Mesendoderm (in vitro differentiated cells): ENCODE measurements around the gene SLMAP.

Experiments
- DNase-seq: peaks from one replicate; pipeline ENCODE4 v3.0.0; 2013
- H2AK5ac ChIP-seq: 2 replicates; pipeline ENCODE4 v1.6.1; 2013; ENCODE audit warnings: low read length, inconsistent platforms
- H2BK120ac ChIP-seq: 2 replicates; pipeline ENCODE4 v1.6.1; 2013; ENCODE audit warnings: low read depth, mild to moderate bottlenecking, low read length, moderate library complexity, mixed read lengths
- H2BK15ac ChIP-seq: replicated peaks from 2 replicates; pipeline ENCODE4 v1.6.1; 2013; ENCODE audit warnings: low read depth, mild to moderate bottlenecking, moderate library complexity
- H2BK5ac ChIP-seq: 2 replicates; pipeline ENCODE4 v1.6.1; 2013; ENCODE audit warnings: low read length, inconsistent platforms
- H3K18ac ChIP-seq: 2 replicates; pipeline ENCODE4 v1.6.1; 2013; ENCODE audit warnings: mild to moderate bottlenecking, low read length, mixed read lengths
- H3K23ac ChIP-seq: one replicate; pipeline ENCODE4 v1.6.1; 2013; ENCODE audit warnings: low read length
- H3K27ac ChIP-seq: 2 replicates; pipeline ENCODE4 v1.5.1; 2013; ENCODE audit warnings: low read depth, mild to moderate bottlenecking, inconsistent platforms, low read length, moderate library complexity
- H3K27me3 ChIP-seq: 2 replicates; pipeline ENCODE4 v1.6.1; 2013; ENCODE audit warnings: low read length, control low read depth, mild to moderate bottlenecking, inconsistent platforms; ENCODE audit not compliant: insufficient read depth, poor library complexity
- H3K36me3 ChIP-seq: 2 replicates; pipeline ENCODE4 v1.6.1; 2013; ENCODE audit warnings: low read length, inconsistent platforms; ENCODE audit not compliant: control insufficient read depth, insufficient read depth
- H3K4ac ChIP-seq: one replicate; pipeline ENCODE4 v1.6.1; 2013; ENCODE audit warnings: low read depth, mild to moderate bottlenecking, low read length, moderate library complexity
- H3K4me1 ChIP-seq: 2 replicates; pipeline ENCODE4 v1.6.1; 2013; ENCODE audit warnings: low read depth, low read length, inconsistent platforms; ENCODE audit not compliant: control insufficient read depth
- H3K4me2 ChIP-seq: 2 replicates; pipeline ENCODE4 v1.6.1; 2013; ENCODE audit warnings: low read length
- H3K4me3 ChIP-seq: 2 replicates; pipeline ENCODE4 v1.5.1; 2013; ENCODE audit warnings: mild to moderate bottlenecking, low read length
- H3K56ac ChIP-seq: one replicate; pipeline ENCODE4 v1.6.1; 2013; ENCODE audit warnings: low read length
- H3K79me1 ChIP-seq: 2 replicates; pipeline ENCODE4 v1.6.1; 2013; ENCODE audit warnings: low read length, inconsistent platforms
- H3K79me2 ChIP-seq: 2 replicates; pipeline ENCODE4 v1.6.1; 2013; ENCODE audit warnings: mild to moderate bottlenecking, low read length; ENCODE audit not compliant: control insufficient read depth, insufficient read depth
- H3K9ac ChIP-seq: 2 replicates; pipeline ENCODE4 v1.6.1; 2013; ENCODE audit warnings: low read length, inconsistent platforms
- H4K5ac ChIP-seq: one replicate; pipeline ENCODE4 v1.6.1; 2013; ENCODE audit warnings: low read length
- H4K8ac ChIP-seq: one replicate; pipeline ENCODE4 v1.6.1; 2013; ENCODE audit warnings: low read depth, mild to moderate bottlenecking, control low read depth, low read length, moderate library complexity
- WGBS: extraction: QIAGEN DNeasy Blood & Tissue Kit; methylation state at CpG from one replicate; pipeline ENCODE4 v1.1.7; 2013; ENCODE audit warnings: low lambda C conversion rate, missing lambda C conversion rate; ENCODE audit not compliant: insufficient coverage; ENCODE audit errors: extremely low coverage; 5-methylcytosine and 5-hydroxymethylcytosine counted together

Gene SLMAP

GRCh38 chr3:57731311-57731710, 24.8 kb upstream of the SLMAP start:
- Histone ChIP-seq H3K9ac (no peak overlapping the region), H3K79me2 (no peaks in the 10 kb centered on the region), H2BK5ac (no peak overlapping the region), H3K27me3 (no peaks in the 10 kb centered on the region), H2BK15ac (no peak overlapping the region), H4K5ac (no peak overlapping the region), H3K4me3 (no peak overlapping the region), H3K79me1 (no peaks in the 10 kb centered on the region), H3K56ac (no peak overlapping the region), H3K23ac (no peak overlapping the region), H3K4me2 (no peak overlapping the region), H4K8ac (no peak overlapping the region), H3K36me3 (no peaks in the 10 kb centered on the region), H2AK5ac (no peak overlapping the region), H3K4ac (no peak overlapping the region), H3K4me1 (no peaks in the 10 kb centered on the region), H2BK120ac (no peak overlapping the region), H3K27ac (no peak overlapping the region), H3K18ac (no peak overlapping the region)
- no peak for DNase-seq
- WGBS, result no CpG with 5 or more reads among the region's 1 CpG

- H3K4me3 ChIP-seq, result no peak overlapping the region
- no peak overlapping the region for H3K4me2 ChIP-seq
- no peak overlapping the region for H2AK5ac ChIP-seq
- no peaks in the 10 kb centered on the region for H3K36me3 ChIP-seq
- no peaks in the 10 kb centered on the region for H3K79me2 ChIP-seq
- no peak overlapping the region for H3K4ac ChIP-seq
- peak; percentile 21 for DNase-seq
- H3K56ac ChIP-seq, result no peak overlapping the region
- no peak overlapping the region for H3K18ac ChIP-seq
- H2BK120ac ChIP-seq, result no peak overlapping the region
- no peaks in the 10 kb centered on the region for H3K27me3 ChIP-seq
- H4K8ac ChIP-seq, result no peak overlapping the region
- H2BK15ac ChIP-seq, result no peak overlapping the region
- H2BK5ac ChIP-seq, result no peak overlapping the region
- no peak overlapping the region for H3K23ac ChIP-seq
- no peak overlapping the region for H3K9ac ChIP-seq
- H3K27ac ChIP-seq, result no peak overlapping the region
- WGBS, result no CpG with 5 or more reads among the region's 2 CpGs
- H4K5ac ChIP-seq, result no peak overlapping the region
- H3K4me1 ChIP-seq, result no peaks in the 10 kb centered on the region
- H3K79me1 ChIP-seq, result no peaks in the 10 kb centered on the region
Measured at GRCh38 chr3:57733790-57734189, 22.3 kb upstream of the SLMAP start.

GRCh38 chr3:57735405-57735804, 20.7 kb upstream of the SLMAP start:
- Histone ChIP-seq H3K4me3 (no peak overlapping the region), H2BK120ac (no peak overlapping the region), H3K56ac (no peak overlapping the region), H3K79me1 (no peaks in the 10 kb centered on the region), H3K79me2 (no peaks in the 10 kb centered on the region), H3K27me3 (no peaks in the 10 kb centered on the region), H3K36me3 (no peaks in the 10 kb centered on the region), H2AK5ac (no peak overlapping the region), H3K27ac (no peak overlapping the region), H3K4ac (no peak overlapping the region), H3K4me1 (no peaks in the 10 kb centered on the region), H3K4me2 (no peak overlapping the region), H4K5ac (no peak overlapping the region), H4K8ac (no peak overlapping the region), H2BK15ac (no peak overlapping the region), H3K23ac (no peak overlapping the region), H2BK5ac (no peak overlapping the region), H3K18ac (no peak overlapping the region), H3K9ac (no peak overlapping the region)
- WGBS, result no CpG with 5 or more reads among the region's 2 CpGs
- no peak for DNase-seq

GRCh38 chr3:57737840-57738239, 18.3 kb upstream of the SLMAP start:
- Histone ChIP-seq H4K8ac (no peak overlapping the region), H3K79me1 (no peaks in the 10 kb centered on the region), H2AK5ac (no peak overlapping the region), H3K27me3 (no peaks in the 10 kb centered on the region), H2BK120ac (no peak overlapping the region), H3K18ac (no peak overlapping the region), H3K27ac (no peak overlapping the region), H3K56ac (no peak overlapping the region), H2BK15ac (no peak overlapping the region), H2BK5ac (no peak overlapping the region), H3K23ac (no peak overlapping the region), H3K36me3 (no peaks in the 10 kb centered on the region), H3K79me2 (no peaks in the 10 kb centered on the region), H4K5ac (no peak overlapping the region), H3K4me2 (no peak overlapping the region), H3K9ac (no peak overlapping the region), H3K4me1 (no peaks in the 10 kb centered on the region), H3K4me3 (no peak overlapping the region), H3K4ac (no peak overlapping the region)
- no CpG with 5 or more reads among the region's 7 CpGs for WGBS
- DNase-seq, result no peak

- H3K79me2 ChIP-seq, result no peaks in the 10 kb centered on the region
- H4K5ac ChIP-seq, result no peak overlapping the region
- H3K23ac ChIP-seq, result no peak overlapping the region
- no peaks in the 10 kb centered on the region for H3K79me1 ChIP-seq
- no peak overlapping the region for H4K8ac ChIP-seq
- H3K27me3 ChIP-seq, result no peaks in the 10 kb centered on the region
- DNase-seq, result no peak
- H2BK5ac ChIP-seq, result no peak overlapping the region
- H2BK120ac ChIP-seq, result no peak overlapping the region
- H3K4ac ChIP-seq, result no peak overlapping the region
- no peaks in the 10 kb centered on the region for H3K36me3 ChIP-seq
- no peak overlapping the region for H3K4me2 ChIP-seq
- no peak overlapping the region for H2BK15ac ChIP-seq
- H3K27ac ChIP-seq, result no peak overlapping the region
- H3K4me1 ChIP-seq, result no peaks in the 10 kb centered on the region
- H2AK5ac ChIP-seq, result no peak overlapping the region
- no peak overlapping the region for H3K18ac ChIP-seq
- no peak overlapping the region for H3K4me3 ChIP-seq
- H3K56ac ChIP-seq, result no peak overlapping the region
- H3K9ac ChIP-seq, result no peak overlapping the region
- no CpG with 5 or more reads among the region's 5 CpGs for WGBS
Measured at GRCh38 chr3:57738391-57738790, 17.7 kb upstream of the SLMAP start.

- Histone ChIP-seq H2BK15ac (no peak overlapping the region), H3K36me3 (no peaks in the 10 kb centered on the region), H3K27me3 (no peaks in the 10 kb centered on the region), H3K56ac (no peak overlapping the region), H4K5ac (no peak overlapping the region), H3K27ac (no peak overlapping the region), H3K18ac (no peak overlapping the region), H3K4ac (no peak overlapping the region), H3K4me2 (no peak overlapping the region), H3K23ac (no peak overlapping the region), H3K79me1 (no peaks in the 10 kb centered on the region), H3K4me3 (no peak overlapping the region), H4K8ac (no peak overlapping the region), H3K4me1 (no peaks in the 10 kb centered on the region), H2BK5ac (no peak overlapping the region), H3K79me2 (no peaks in the 10 kb centered on the region), H2BK120ac (no peak overlapping the region), H2AK5ac (no peak overlapping the region), H3K9ac (no peak overlapping the region)
- WGBS, result no CpG with 5 or more reads among the region's 5 CpGs
- DNase-seq, result no peak
Measured at GRCh38 chr3:57740027-57740426, 16.1 kb upstream of the SLMAP start.
